GM10266 (cell line): Measurements from ENCODE around the gene OSBP2.

ENCODE experiments used
- DNase-seq: peaks from one replicate; pipeline ENCODE4 v3.0.0; 2012; ENCODE audit errors: extremely low spot score
- TF ChIP-seq, protein P1 (sequence below): IDR thresholded peaks from 2 replicates; pipeline ENCODE4 v1.5.1; 2012; ENCODE audit warnings: mild to moderate bottlenecking, low read depth; ENCODE audit not compliant: control insufficient read depth, insufficient read depth; ENCODE audit errors: missing control alignments

The OSBP2 gene

DNA sequence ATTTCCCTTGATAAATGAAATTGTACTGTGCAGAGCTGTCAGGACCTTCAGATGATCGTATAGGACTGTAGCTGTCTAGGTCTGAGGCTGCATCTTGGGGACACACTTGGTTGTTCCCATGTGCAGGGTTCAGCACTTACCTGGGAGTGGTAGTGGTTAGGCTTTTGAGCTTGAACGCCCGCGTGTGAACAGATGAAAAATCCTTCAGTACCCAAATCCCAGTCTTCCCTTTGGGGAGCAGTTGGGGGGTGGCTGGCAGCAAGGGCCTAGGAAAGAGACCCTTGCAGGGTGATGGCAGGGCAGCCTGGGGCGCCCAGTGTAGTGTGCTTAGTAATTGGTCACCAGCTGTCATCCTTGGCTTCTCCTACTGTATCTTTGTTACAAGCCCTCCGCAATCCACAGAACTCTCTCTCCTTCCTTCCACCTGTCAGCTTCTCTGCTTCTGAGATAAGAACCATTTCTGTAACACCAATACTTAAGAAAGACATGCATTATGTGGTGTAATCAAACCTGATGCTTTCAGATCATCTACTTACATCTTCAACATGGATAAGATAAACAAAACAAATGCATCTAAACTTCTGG, 209.3 kb downstream of the OSBP2 start:
- DNase-seq: no peak
- TF ChIP-seq, protein P1, sequence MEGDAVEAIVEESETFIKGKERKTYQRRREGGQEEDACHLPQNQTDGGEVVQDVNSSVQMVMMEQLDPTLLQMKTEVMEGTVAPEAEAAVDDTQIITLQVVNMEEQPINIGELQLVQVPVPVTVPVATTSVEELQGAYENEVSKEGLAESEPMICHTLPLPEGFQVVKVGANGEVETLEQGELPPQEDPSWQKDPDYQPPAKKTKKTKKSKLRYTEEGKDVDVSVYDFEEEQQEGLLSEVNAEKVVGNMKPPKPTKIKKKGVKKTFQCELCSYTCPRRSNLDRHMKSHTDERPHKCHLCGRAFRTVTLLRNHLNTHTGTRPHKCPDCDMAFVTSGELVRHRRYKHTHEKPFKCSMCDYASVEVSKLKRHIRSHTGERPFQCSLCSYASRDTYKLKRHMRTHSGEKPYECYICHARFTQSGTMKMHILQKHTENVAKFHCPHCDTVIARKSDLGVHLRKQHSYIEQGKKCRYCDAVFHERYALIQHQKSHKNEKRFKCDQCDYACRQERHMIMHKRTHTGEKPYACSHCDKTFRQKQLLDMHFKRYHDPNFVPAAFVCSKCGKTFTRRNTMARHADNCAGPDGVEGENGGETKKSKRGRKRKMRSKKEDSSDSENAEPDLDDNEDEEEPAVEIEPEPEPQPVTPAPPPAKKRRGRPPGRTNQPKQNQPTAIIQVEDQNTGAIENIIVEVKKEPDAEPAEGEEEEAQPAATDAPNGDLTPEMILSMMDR: no peak

DNA sequence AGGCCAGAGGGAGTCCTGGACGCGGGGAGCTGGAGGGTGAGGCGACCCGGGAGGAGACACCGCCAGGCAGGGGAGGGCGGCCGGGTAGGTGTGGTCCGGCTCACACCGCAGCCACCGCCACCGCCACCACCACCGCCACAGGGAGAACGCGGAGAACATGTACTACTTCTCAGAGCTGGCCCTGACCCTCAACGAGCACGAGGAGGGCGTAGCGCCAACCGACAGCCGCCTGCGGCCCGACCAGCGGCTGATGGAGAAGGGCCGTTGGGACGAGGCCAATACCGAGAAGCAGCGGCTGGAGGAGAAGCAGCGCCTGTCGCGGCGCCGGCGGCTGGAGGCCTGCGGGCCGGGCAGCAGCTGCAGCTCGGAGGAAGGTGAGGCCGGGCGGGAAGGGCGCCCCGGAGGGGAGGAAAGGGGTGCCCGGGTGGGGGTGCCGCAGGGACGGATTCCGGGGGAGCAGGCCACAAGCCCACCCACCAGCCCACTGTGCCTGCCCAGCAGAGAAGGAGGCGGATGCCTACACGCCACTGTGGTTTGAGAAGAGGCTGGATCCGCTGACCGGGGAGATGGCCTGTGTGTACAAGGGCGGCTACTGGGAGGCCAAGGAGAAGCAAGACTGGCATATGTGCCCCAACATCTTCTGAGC, 211.1 kb downstream of the OSBP2 start:
- DNase-seq: no peak

DNA sequence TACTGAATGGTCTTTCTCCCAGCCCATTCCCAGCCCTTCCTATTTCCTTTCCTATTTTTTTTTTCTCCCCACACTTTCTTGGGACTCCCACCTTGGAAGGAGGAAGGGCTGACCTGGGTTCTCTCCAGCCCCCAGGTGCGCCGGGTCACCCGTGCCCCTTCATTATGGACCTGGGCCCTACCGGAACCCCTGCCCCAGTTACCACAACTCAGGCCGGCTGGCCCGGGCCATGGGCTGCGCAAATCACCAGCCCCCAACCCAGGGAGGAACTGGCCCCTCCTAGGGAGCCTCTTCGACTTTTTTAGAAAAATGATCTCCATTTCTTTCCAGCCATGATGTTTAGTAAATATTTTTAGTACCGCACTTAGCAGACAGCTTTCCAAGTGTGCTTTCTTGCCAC, 211.7 kb downstream of the OSBP2 start:
- TF ChIP-seq, protein P1: no peak
- DNase-seq: no peak

More for the DNA sequence above, 211.1 kb downstream of the OSBP2 start:
- TF ChIP-seq, protein P1: no peak

DNA sequence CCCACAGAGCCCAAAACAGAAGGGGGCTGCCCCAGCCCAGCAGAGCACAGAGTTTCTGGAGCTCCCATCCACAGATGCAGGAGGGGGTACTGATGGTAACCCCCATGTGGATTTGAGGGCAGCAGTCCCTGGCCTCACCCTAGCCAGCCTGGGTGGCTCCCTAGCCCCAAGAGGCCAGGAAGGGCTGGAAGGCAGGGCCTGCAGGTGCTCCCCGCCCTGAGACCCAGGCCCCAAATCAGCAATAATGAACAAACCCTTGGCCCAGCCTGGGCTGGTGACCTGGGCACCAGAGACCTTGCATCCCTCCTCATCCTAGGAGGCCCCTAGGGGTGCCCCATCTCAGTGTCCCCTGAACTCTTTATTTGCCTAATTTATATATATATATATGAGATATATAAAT, 212.3 kb downstream of the OSBP2 start:
- TF ChIP-seq, protein P1: no peak
- DNase-seq: no peak

DNA sequence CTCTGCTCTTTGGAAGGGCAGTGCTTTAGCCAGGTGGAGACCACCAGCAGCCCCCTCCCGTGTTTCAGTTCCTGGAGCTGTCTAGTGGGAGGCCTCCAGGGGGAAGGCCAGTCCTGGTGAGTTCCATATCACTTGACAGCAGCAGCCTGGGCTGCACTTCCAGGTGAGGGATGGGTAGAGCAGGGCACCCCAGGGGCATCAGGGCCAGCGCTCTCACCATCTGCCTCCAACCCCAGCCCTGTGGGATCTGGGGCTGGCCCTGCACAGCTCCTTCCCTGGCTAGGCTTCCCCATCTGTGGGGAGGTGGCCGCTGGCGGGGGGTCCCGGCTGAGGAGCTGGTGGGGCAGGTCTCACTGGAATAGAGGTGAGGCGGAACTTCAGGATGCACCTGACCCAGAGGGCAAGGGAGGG, 213.4 kb downstream of the OSBP2 start:
- DNase-seq: no peak
- TF ChIP-seq, protein P1: no peak

DNA sequence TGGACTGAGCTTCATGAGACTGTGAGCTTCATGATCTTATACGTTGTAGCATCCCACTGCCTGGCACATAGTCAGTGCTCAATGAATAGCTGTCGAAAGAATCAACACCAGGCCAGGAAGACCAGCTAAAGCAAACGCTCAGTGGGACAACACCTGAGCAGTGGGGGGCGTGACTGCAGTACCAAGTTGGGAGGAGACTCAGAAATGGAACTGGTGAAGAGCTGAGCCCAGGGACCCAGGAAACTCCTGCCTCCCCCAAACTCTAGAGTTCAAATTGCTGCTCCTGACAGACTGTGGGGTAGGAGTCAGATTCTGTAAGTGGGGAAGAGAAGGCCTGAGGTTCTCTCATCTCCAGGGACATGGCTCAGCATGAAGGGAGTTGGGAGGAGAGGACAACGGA, 214.6 kb downstream of the OSBP2 start:
- TF ChIP-seq, protein P1: no peak

DNA sequence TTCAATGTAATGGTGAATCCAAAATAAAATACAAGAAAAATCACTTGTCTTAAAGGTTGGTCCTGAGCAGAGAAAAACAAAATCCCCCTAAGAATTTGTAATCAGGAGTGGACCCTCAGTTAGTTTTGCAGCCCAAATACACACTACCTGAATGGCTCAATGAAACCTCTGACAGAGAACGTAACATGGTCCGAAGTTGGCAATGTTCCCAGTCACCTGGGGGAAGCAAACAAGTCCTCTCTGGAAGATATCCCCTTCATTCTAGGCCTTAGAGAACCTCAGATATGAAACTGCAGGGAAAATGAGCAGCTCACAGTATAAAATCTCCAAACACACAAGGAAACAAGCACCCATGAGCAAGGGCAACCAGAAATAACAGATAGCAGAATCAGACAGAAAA, 215.7 kb downstream of the OSBP2 start:
- DNase-seq: no peak
- TF ChIP-seq, protein P1: no peak

More for the DNA sequence above, 214.6 kb downstream of the OSBP2 start:
- no peak for DNase-seq
